Measurements from ENCODE around the gene LENG9.
"Not testable (repeated sequence)": the region's sequence is repeated elsewhere in the genome, so short reads cannot be mapped to it uniquely, and the experiment has no call there.

GRCh38 chr19:54446349-54446748 lies 17.2 kb downstream of the LENG9 start:
- not testable (repeated sequence) for TF ChIP-seq CTCF, EP300 (IDR thresholded peaks at IDR 0.05)
